ENCODE results near the gene IDH3B.

Gene IDH3B

DNA sequence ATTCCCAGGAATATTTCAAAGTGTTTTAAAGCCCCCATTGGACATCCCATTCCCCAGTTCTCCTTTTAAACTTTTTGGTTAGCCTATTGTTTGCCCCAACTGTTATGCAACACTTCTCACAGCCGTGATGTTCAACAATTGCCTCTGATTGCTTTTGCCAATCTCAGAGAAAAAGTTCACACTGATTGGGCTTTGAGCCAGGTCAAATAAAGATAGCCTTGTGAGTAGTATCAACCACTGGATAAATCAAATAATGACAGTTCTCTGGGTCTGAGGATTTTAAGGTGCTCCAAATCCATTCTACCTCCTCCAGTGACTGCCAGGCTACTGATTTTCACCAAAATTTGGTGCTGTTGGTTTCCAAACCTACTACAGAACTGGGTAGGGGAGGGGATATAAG, 30.6 kb downstream of the IDH3B start:
- DNase-seq (ENCODE audit: low read depth): no peak
- TF ChIP-seq, protein P1, sequence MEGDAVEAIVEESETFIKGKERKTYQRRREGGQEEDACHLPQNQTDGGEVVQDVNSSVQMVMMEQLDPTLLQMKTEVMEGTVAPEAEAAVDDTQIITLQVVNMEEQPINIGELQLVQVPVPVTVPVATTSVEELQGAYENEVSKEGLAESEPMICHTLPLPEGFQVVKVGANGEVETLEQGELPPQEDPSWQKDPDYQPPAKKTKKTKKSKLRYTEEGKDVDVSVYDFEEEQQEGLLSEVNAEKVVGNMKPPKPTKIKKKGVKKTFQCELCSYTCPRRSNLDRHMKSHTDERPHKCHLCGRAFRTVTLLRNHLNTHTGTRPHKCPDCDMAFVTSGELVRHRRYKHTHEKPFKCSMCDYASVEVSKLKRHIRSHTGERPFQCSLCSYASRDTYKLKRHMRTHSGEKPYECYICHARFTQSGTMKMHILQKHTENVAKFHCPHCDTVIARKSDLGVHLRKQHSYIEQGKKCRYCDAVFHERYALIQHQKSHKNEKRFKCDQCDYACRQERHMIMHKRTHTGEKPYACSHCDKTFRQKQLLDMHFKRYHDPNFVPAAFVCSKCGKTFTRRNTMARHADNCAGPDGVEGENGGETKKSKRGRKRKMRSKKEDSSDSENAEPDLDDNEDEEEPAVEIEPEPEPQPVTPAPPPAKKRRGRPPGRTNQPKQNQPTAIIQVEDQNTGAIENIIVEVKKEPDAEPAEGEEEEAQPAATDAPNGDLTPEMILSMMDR (IDR thresholded peaks at IDR 0.05; ENCODE audit: low read length, missing control alignments): no peak

DNA sequence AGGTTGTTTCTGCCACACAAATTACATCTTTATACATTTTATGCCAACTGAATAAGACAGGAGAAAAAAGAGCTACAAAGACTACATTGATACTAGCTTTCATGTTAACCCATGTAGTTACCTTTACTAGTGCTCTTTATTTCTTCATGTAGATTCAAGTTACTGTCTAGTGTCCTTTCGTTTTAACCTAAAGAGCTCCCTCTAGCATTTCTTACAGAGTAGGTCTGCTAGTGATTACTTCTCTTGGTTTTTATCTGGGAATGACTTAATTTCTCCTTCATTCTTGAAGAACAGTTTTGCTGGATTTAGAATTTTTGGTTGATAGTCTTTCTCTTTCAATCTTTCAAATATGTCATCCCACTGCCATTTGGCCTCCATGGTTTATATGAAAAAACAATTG, 32.8 kb downstream of the IDH3B start:
- TF ChIP-seq, protein P1 (IDR thresholded peaks at IDR 0.05; ENCODE audit: low read length, missing control alignments): peak; percentile 3
- no peak for DNase-seq (ENCODE audit: low read depth)
- no peak overlapping the region for H3K4me3 ChIP-seq (replicated peaks; ENCODE audit: low read depth, low read length)

More for the DNA sequence above, 30.6 kb downstream of the IDH3B start:
- no peak overlapping the region for H3K4me3 ChIP-seq (replicated peaks; ENCODE audit: low read depth, low read length)

DNA sequence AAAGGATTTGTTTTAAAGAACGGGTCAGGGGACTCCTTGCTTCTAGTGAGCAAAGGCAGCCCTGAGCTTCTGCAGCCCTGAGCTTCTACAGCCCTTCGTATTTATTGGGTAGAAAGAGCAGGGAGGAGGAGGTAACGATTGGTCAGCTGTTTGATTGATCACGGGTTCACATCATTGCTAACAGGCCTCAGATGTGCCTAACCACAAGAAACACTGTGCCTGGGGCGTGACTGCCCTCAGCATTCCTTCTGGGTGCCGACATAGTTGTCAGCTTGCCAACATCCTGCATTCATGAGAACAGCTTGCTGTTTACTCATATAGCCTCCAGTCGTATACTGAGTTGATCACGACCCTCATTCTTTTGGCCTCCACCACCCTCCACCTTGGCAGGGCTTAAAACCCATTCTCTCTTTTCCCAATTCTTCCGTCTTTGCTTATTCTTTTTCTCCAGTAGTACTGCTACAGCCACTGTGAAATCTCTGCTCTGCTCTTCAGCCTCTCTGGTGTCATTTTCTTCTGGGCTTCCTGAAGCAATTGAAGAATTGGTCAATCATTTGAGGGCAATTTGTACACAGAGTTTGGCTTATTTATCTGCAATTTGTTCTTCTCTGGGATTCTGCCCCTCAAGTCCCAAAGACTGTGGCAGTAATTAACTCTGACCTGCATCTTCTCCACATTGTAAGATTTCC, 37.0 kb downstream of the IDH3B start:
- no peak overlapping the region for H3K4me3 ChIP-seq (replicated peaks; ENCODE audit: low read depth, low read length)
- DNase-seq (ENCODE audit: low read depth): peak; percentile 81
- TF ChIP-seq, protein P1 (IDR thresholded peaks at IDR 0.05; ENCODE audit: low read length, missing control alignments): no peak

DNA sequence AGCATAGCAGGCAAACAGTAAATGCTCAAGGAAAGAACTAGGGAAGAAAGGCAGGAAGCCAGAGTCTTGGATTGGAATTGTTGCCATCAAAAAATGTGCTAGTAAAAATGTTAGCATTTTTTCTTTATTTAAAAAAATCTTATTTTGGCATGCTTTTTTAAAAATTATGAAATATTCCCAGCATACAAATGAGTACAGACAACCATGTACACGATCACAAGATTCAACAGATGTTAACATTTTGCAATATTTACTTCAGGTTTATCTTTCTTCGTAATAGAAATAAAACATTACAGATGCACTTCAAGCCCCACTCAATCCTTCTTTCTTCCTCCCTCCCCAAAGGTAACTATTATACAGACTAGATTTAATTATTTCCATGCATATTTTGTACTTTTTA, 39.0 kb downstream of the IDH3B start:
- TF ChIP-seq, protein P1 (IDR thresholded peaks at IDR 0.05; ENCODE audit: low read length, missing control alignments): no peak
- no peak for DNase-seq (ENCODE audit: low read depth)
- no peak overlapping the region for H3K4me3 ChIP-seq (replicated peaks; ENCODE audit: low read depth, low read length)

DNA sequence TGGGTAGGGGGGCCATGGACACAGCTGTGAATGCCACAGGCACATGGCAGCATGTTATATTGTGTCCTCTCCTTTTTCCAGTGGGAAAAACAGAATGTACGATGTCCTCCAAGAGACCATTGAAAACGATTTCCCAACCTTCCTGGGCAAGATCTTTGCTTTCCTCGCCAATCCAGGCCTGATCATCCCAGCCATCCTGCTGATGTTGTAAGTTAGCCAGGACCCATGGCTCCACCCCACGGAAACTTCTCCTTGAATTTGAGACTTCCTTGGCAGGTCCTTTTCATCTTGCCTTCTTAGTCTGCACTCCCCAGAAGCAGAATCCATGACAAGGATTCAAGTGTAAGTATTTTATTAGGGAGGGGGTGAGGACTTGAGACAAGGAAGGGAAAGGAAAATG, 39.8 kb downstream of the IDH3B start:
- TF ChIP-seq, protein P1 (IDR thresholded peaks at IDR 0.05; ENCODE audit: low read length, missing control alignments): no peak
- no peak overlapping the region for H3K4me3 ChIP-seq (replicated peaks; ENCODE audit: low read depth, low read length)
- no peak for DNase-seq (ENCODE audit: low read depth)

DNA sequence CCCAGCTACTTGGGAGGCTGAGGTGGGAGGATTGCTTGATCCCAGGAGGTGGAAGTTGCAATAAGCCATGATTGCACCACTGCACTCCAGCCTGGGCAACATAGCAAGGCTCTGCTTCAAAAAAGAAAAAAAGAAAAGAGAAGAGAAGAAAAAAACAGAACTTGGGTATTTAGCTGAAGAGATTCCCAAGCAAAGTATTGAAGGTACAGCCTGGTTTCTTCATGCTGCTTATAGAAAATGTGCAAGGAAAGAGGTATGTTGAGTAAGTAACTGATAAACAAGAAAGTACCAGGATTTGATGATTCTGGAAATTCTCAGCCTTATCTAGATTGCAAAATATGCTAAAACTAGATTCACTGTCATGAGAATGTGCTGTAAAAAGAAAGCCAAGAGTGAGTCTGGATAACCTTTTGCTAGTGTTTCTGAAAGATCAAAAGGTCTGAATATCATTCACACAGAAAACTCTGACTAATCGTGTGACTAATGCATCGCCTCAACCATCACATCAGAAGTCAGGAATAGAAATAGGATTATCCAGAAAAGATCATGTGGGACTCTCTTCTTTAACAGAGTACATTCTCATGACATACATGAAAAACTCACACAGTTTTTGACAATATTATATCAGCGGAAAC, 43.9 kb downstream of the IDH3B start:
- no peak overlapping the region for H3K4me3 ChIP-seq (replicated peaks; ENCODE audit: low read depth, low read length)
- TF ChIP-seq, protein P1 (IDR thresholded peaks at IDR 0.05; ENCODE audit: low read length, missing control alignments): no peak
- DNase-seq (ENCODE audit: low read depth): no peak

DNA sequence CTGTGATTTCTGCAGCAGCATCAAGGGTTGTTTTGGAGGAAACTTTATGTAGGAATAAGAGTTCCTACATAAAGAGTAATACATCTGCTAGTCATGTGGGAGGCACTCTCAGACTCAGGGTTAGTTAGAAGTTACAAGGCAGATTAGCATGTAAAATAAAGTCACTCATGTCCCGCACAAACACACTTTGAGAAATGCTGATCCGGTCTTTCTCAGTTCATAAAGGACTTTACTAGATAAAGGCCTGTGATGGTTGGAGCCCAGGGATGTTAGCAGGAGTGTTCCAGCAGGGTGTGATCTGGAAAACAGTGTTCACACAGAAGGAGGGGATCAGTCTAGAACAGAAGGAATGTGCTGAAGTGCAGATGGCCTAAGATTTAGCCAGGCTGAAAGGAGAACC, 44.7 kb downstream of the IDH3B start:
- TF ChIP-seq, protein P1 (IDR thresholded peaks at IDR 0.05; ENCODE audit: low read length, missing control alignments): no peak
- DNase-seq (ENCODE audit: low read depth): no peak

More for the DNA sequence above, 44.7 kb downstream of the IDH3B start:
- H3K4me3 ChIP-seq (replicated peaks; ENCODE audit: low read depth, low read length): no peak overlapping the region

All from fibroblast of pulmonary artery (primary cell).